WTC11 (cell line): ENCODE data around the gene FAM151A. TPM values are rescaled to one million over a fixed set of nuclear protein-coding genes. Genes with fewer than 3 reads are reported as not detected.

ENCODE experiments used
- ATAC-seq: fragments of 200-7000 bp; cut with Tn5 transposase; 2 replicates; pipeline ENCODE4 v1.10.0; 2021; ENCODE audit warnings: mild to moderate bottlenecking, moderate library complexity
- CTCF ChIA-PET: fragments of 300-600 bp; sonication (Branson Sonifier 250); formaldehyde crosslinking; loops from one replicate; lab custom pipeline; 2021; ENCODE audit warnings: antibody characterized with exemption; lab: Charles Lee
- POLR2A ChIA-PET: fragments of 350-600 bp; sonication (Branson Sonifier 250); formaldehyde crosslinking; loops from one replicate; lab custom pipeline; 2021; ENCODE audit warnings: antibody characterized with exemption; lab: Charles Lee
- DNase-seq: peaks from one replicate; pipeline ENCODE4 v3.0.0; 2021; ENCODE audit warnings: low spot score
- H3K27ac Mint-ChIP-seq: 2 replicates; pipeline ENCODE4 v1.8.0; 2021; ENCODE audit warnings: mixed read lengths
- H3K27me3 Mint-ChIP-seq: 2 replicates; pipeline ENCODE4 v1.8.0; 2021; ENCODE audit warnings: low read depth, mild to moderate bottlenecking, moderate library complexity, mixed read lengths
- H3K36me3 Mint-ChIP-seq: 2 replicates; pipeline ENCODE4 v1.8.0; 2021; ENCODE audit warnings: mixed read lengths
- H3K4me1 Mint-ChIP-seq: 2 replicates; pipeline ENCODE4 v1.8.0; 2022; ENCODE audit warnings: mixed read lengths
- H3K4me3 Mint-ChIP-seq: 2 replicates; pipeline ENCODE4 v1.8.0; 2021; ENCODE audit warnings: mild to moderate bottlenecking, moderate library complexity, mixed read lengths
- H3K9me3 Mint-ChIP-seq: 2 replicates; pipeline ENCODE4 v1.8.0; 2021; ENCODE audit warnings: mixed read lengths
- ATF1 ChIP-seq: sonication (generic); formaldehyde crosslinking; IDR thresholded peaks from 2 replicates; pipeline ENCODE4 v1.8.1; 2023; ENCODE audit warnings: mild to moderate bottlenecking, moderate library complexity, missing genetic modification reagents
- ELF4 ChIP-seq: sonication (generic); formaldehyde crosslinking; IDR thresholded peaks from 2 replicates; pipeline ENCODE4 v1.8.1; 2022; ENCODE audit warnings: low read depth, mild to moderate bottlenecking, moderate library complexity, missing genetic modification reagents
- MXD4 ChIP-seq: fragments of 250-450 bp; sonication (Bioruptor Pico); IDR thresholded peaks from 2 replicates; pipeline ENCODE4 v1.8.0; 2021; ENCODE audit warnings: mild to moderate bottlenecking, moderate library complexity, borderline replicate concordance
- NFE2L1 ChIP-seq: sonication (generic); formaldehyde crosslinking; IDR thresholded peaks from 2 replicates; pipeline ENCODE4 v1.8.1; 2023; ENCODE audit warnings: missing genetic modification reagents
- NFYB ChIP-seq: sonication (generic); formaldehyde crosslinking; conservative IDR thresholded peaks from 2 replicates; pipeline ENCODE4 v1.8.0; 2022; ENCODE audit warnings: low read depth, missing genetic modification reagents
- NR2C2 ChIP-seq: sonication (generic); formaldehyde crosslinking; IDR thresholded peaks from 2 replicates; pipeline ENCODE4 v1.8.0; 2022; ENCODE audit warnings: mild to moderate bottlenecking, missing genetic modification reagents
- PRRX2 ChIP-seq: fragments of 250-450 bp; sonication (Bioruptor Pico); IDR thresholded peaks from 2 replicates; pipeline ENCODE4 v1.8.0; 2021; ENCODE audit warnings: mild to moderate bottlenecking
- RORB ChIP-seq: fragments of 250-450 bp; sonication (Bioruptor Pico); IDR thresholded peaks from 2 replicates; pipeline ENCODE4 v1.9.0; 2021; ENCODE audit warnings: mild to moderate bottlenecking
- SP1 ChIP-seq: sonication (generic); formaldehyde crosslinking; conservative IDR thresholded peaks from 2 replicates; pipeline ENCODE4 v1.8.1; 2022; ENCODE audit warnings: missing genetic modification reagents
- ZNF138 ChIP-seq: sonication (generic); formaldehyde crosslinking; conservative IDR thresholded peaks from 2 replicates; pipeline ENCODE4 v1.8.1; 2022; ENCODE audit warnings: mild to moderate bottlenecking, moderate library complexity, missing genetic modification reagents
- ZNF219 ChIP-seq: sonication (generic); formaldehyde crosslinking; IDR thresholded peaks from 2 replicates; pipeline ENCODE4 v1.8.0; 2023; ENCODE audit warnings: missing genetic modification reagents, mild to moderate bottlenecking, borderline replicate concordance
- ZNF317 ChIP-seq: sonication (generic); formaldehyde crosslinking; IDR thresholded peaks from 2 replicates; pipeline ENCODE4 v1.8.1; 2023; ENCODE audit warnings: low read depth, mild to moderate bottlenecking, moderate library complexity, missing genetic modification reagents, borderline replicate concordance
- total RNA-seq: library from RNA; stranded (reverse); gene quantifications from 3 replicates; pipeline ENCODE4 v1.2.3, GENCODE V29; 2021
- TF ChIP-seq, protein P1 (sequence below): sonication (generic); formaldehyde crosslinking; IDR thresholded peaks from 2 replicates; pipeline ENCODE4 v1.8.1; 2022; ENCODE audit warnings: low read depth, mild to moderate bottlenecking, moderate library complexity, missing genetic modification reagents, borderline replicate concordance
- TF ChIP-seq, protein P2 (sequence below): sonication (generic); formaldehyde crosslinking; IDR thresholded peaks from 2 replicates; pipeline ENCODE4 v1.8.0; 2022; ENCODE audit warnings: mild to moderate bottlenecking, missing genetic modification reagents
- TF ChIP-seq, protein P3 (sequence below): sonication (generic); formaldehyde crosslinking; IDR thresholded peaks from 2 replicates; pipeline ENCODE4 v1.8.1; 2023; ENCODE audit warnings: mild to moderate bottlenecking, missing genetic modification reagents, moderate library complexity
- TF ChIP-seq, protein P4 (sequence below): sonication (generic); formaldehyde crosslinking; IDR thresholded peaks from 2 replicates; pipeline ENCODE4 v1.8.0; 2022; ENCODE audit warnings: missing genetic modification reagents

Gene FAM151A
- total RNA-seq, 1 experiment from 2014 or later: 0.11 TPM

DNA sequence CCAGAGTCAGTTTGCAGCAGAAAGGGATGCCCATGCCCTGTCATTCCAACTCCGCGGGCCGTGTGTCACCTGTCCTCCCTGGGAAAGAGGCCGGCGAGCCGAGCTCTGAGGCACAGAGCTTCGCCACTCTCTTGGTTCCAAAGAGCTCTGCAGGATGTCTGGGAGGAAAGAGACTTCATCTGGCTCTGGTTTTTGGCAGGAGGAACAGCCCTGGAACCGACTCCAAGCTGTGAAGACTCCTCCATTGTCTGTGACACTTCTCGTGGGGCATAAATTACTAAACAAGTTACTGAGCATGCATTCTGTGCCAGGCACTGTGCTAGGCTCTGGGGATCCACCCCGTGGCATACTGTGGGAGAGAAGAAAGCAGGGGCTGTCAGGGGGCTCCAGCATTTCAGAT, 3.9 kb upstream of the FAM151A start:
- ChIA-PET CTCF (no interaction called here), POLR2A (no interaction called here)
- DNase-seq (no peak), ATAC-seq (no peak)
- no peak for TF ChIP-seq SP1 (CRISPR knock-in tag)
- no peak for TF ChIP-seq MXD4
- Mint-ChIP-seq H3K27ac (no peak overlapping the region), H3K4me1 (no peaks in the 10 kb centered on the region), H3K27me3 (peaks cover 2% of the 10 kb centered on the region; the same call in 1 of the 2 replicates), H3K36me3 (peaks cover 7% of the 10 kb centered on the region), H3K9me3 (peaks cover 13% of the 10 kb centered on the region), H3K4me3 (no peak overlapping the region)

DNA sequence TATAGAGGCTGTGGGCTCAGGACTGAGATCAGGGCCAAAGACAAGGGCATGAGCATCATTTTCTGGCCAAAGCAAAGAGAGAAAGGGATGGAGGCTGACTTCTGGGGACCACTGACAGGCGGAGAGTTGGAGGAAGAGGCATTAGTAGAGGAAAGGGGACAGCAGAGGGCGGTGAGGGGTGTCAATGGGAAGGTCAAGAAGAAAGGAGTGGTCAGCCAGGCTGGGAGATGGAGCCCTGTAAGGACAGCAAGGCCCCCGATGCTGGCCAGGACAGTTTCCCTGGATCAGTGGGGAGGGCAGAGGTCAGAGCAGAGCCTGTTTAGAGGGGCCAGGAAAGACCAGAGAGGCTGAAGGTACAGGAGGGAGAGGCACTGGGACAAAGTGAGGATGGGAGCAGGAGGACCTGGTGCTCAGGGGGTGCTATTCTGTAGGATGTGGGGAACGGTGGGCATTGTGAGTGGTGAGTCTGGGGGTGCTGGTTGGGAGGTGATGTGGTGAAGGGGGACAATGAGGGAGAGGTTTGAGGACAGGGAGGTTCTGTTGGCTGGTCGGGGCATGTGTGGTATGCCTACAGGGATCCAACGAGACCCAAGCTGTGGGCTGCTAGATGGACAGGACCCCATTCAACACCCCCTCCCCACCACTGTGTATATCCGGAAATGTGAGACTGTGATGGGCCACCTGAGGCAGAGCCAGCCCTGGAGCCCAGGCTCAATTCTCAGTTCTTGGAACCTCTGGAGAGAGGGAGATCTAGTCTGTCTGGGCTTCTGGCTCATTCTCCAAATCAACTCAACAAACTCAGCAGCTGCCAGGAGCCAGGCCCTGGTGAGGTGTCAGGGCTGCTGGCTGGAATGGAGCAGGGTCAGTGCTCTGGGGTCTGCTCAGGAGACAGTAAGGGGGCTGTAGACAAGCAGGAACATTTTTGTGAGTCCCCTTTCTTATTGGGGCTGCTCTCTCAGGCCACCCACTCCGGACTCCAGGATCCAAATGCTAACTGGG, 1.4 kb upstream of the FAM151A start:
- H3K27me3 Mint-ChIP-seq: no peaks in the 10 kb centered on the region
- ATAC-seq (no peak), DNase-seq (no peak)
- ChIA-PET CTCF (no interaction called here), POLR2A (no interaction called here)
- no peaks in the 10 kb centered on the region for H3K9me3 Mint-ChIP-seq
- TF ChIP-seq, protein P1, sequence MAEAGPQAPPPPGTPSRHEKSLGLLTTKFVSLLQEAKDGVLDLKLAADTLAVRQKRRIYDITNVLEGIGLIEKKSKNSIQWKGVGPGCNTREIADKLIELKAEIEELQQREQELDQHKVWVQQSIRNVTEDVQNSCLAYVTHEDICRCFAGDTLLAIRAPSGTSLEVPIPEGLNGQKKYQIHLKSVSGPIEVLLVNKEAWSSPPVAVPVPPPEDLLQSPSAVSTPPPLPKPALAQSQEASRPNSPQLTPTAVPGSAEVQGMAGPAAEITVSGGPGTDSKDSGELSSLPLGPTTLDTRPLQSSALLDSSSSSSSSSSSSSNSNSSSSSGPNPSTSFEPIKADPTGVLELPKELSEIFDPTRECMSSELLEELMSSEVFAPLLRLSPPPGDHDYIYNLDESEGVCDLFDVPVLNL (CRISPR knock-in tag): no peak
- TF ChIP-seq, protein P2, sequence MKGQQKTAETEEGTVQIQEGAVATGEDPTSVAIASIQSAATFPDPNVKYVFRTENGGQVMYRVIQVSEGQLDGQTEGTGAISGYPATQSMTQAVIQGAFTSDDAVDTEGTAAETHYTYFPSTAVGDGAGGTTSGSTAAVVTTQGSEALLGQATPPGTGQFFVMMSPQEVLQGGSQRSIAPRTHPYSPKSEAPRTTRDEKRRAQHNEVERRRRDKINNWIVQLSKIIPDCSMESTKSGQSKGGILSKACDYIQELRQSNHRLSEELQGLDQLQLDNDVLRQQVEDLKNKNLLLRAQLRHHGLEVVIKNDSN (CRISPR knock-in tag): no peak
- TF ChIP-seq, protein P3, sequence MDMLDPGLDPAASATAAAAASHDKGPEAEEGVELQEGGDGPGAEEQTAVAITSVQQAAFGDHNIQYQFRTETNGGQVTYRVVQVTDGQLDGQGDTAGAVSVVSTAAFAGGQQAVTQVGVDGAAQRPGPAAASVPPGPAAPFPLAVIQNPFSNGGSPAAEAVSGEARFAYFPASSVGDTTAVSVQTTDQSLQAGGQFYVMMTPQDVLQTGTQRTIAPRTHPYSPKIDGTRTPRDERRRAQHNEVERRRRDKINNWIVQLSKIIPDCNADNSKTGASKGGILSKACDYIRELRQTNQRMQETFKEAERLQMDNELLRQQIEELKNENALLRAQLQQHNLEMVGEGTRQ: no peak
- TF ChIP-seq ELF4 (CRISPR knock-in tag): no peak
- no peak for TF ChIP-seq NFYB (CRISPR knock-in tag)
- no peak for TF ChIP-seq PRRX2 (CRISPR knock-in tag)
- TF ChIP-seq ATF1 (CRISPR knock-in tag): no peak
- TF ChIP-seq NR2C2 (CRISPR knock-in tag): no peak
- TF ChIP-seq, protein P4, sequence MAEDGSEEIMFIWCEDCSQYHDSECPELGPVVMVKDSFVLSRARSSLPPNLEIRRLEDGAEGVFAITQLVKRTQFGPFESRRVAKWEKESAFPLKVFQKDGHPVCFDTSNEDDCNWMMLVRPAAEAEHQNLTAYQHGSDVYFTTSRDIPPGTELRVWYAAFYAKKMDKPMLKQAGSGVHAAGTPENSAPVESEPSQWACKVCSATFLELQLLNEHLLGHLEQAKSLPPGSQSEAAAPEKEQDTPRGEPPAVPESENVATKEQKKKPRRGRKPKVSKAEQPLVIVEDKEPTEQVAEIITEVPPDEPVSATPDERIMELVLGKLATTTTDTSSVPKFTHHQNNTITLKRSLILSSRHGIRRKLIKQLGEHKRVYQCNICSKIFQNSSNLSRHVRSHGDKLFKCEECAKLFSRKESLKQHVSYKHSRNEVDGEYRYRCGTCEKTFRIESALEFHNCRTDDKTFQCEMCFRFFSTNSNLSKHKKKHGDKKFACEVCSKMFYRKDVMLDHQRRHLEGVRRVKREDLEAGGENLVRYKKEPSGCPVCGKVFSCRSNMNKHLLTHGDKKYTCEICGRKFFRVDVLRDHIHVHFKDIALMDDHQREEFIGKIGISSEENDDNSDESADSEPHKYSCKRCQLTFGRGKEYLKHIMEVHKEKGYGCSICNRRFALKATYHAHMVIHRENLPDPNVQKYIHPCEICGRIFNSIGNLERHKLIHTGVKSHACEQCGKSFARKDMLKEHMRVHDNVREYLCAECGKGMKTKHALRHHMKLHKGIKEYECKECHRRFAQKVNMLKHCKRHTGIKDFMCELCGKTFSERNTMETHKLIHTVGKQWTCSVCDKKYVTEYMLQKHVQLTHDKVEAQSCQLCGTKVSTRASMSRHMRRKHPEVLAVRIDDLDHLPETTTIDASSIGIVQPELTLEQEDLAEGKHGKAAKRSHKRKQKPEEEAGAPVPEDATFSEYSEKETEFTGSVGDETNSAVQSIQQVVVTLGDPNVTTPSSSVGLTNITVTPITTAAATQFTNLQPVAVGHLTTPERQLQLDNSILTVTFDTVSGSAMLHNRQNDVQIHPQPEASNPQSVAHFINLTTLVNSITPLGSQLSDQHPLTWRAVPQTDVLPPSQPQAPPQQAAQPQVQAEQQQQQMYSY (CRISPR knock-in tag): no peak
- TF ChIP-seq ZNF138: no peak
- no peak for TF ChIP-seq RORB (CRISPR knock-in tag)
- TF ChIP-seq ZNF219 (CRISPR knock-in tag): no peak
- no peak for TF ChIP-seq NFE2L1
- no peak for TF ChIP-seq ZNF317 (CRISPR knock-in tag)
- no peak overlapping the region for H3K27ac Mint-ChIP-seq
- no peaks in the 10 kb centered on the region for H3K4me1 Mint-ChIP-seq
- no peaks in the 10 kb centered on the region for H3K36me3 Mint-ChIP-seq
- no peak overlapping the region for H3K4me3 Mint-ChIP-seq
